ENCODE data around the gene ZNF184. TPM values are rescaled to one million over a fixed set of nuclear protein-coding genes. Genes with fewer than 3 reads are reported as not detected.
A peak's percentile ranks its signal among the peaks of the same experiment; 100 is the strongest.

ZNF184 gene
- polyA plus RNA-seq, 2 donors, result 1.3 to 1.6 TPM

DNA sequence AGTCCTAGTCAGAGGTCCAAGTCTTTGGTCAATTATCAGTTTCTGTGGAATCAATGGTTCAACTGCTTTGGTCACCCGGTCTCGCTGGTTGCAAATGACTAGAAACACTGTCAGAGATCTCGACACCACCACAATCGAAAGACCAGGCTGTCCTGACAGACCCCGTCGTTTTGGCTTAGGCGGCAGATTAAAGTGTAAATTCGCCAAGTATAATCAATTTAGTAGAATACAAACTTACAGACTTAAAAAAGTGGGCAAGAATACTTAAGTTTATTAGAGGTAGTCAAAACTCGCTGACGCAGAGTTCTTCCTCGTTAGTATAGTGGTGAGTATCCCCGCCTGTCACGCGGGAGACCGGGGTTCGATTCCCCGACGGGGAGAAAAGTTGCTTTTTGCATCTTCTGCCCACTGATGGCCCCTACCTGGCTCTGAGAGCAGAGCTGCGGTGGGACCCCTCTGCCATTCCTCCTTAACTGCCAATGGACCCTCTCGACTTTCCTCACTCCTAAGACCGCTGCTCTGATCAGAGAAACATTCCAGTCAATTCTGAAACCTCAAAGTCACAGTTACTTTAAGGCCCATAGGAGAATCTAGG lies 30.6 kb upstream of the ZNF184 start:
- Histone ChIP-seq H3K27ac (ENCODE audit: low read depth in 2 of 2, low read length in 1 of 2) (no peak overlapping the region), H3K27me3 (ENCODE audit: control insufficient read depth in 1 of 2, insufficient read depth in 2 of 2, low read length in 2 of 2) (no peaks in the 10 kb centered on the region), H3K4me1 (ENCODE audit: control insufficient read depth in 2 of 2, insufficient read depth in 2 of 2, low read length in 1 of 2) (no peaks in the 10 kb centered on the region), H3K36me3 (ENCODE audit: control insufficient read depth in 2 of 2, insufficient read depth in 2 of 2, low read length in 1 of 2) (no peaks in the 10 kb centered on the region), H3K4me3 (ENCODE audit: low read depth in 1 of 2, low read length in 2 of 2) (peak overlapping the region; percentile 12 to 40), H3K9me3 (ENCODE audit: control insufficient read depth in 2 of 2, insufficient read depth in 1 of 2, low read depth in 1 of 2, low read length in 1 of 2) (no peaks in the 10 kb centered on the region)
- 4 to 8% methylated on average over 21 of the region's 21 CpGs for WGBS, 2 donors

DNA sequence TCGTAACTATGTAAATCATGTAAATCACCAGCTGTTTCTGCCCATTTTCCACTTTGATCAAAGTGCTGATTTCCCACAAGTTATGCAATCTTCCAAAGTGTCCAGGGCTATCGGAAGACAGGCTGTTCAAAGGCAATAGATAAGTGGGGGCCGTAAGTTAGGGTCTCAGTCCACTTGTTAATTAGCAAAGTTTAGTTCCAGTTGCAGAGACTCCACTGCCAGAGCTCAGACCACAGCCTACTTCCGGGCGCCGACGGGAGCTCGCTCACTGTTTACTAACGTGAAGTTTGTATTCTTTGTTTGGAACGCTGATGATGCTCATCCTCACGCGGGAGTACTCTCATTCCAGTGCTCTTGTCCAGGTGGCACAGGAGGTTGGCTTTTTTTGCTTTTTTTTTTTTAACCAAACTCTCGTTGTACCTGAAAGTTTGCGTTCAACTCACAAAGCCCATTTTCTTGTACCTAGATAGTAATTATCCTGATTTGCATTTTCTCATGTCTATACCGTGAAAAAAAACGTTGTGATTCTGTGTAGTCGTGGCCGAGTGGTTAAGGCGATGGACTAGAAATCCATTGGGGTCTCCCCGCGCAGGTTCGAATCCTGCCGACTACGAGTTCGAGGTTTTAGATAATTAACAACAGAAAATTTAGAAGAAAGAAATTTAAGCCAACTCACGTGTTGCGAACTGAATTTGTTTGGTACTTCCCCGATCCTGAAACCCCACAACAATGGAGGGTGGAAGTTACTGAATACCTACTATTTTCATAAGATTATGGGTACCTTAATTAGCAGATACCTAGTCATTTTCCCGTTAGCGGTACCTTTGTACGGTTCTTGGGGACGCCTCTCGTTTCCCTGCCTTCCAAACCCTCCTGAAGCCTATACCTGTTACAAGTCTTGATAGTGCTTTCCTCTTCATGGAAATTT lies 29.9 kb upstream of the ZNF184 start:
- Histone ChIP-seq H3K9me3 (ENCODE audit: control insufficient read depth in 2 of 2, insufficient read depth in 1 of 2, low read depth in 1 of 2, low read length in 1 of 2) (no peaks in the 10 kb centered on the region), H3K4me3 (ENCODE audit: low read depth in 1 of 2, low read length in 2 of 2) (peak overlapping the region; percentile 12 to 40), H3K27ac (ENCODE audit: low read depth in 2 of 2, low read length in 1 of 2) (no peak overlapping the region), H3K36me3 (ENCODE audit: control insufficient read depth in 2 of 2, insufficient read depth in 2 of 2, low read length in 1 of 2) (no peaks in the 10 kb centered on the region), H3K27me3 (ENCODE audit: control insufficient read depth in 1 of 2, insufficient read depth in 2 of 2, low read length in 2 of 2) (no peaks in the 10 kb centered on the region), H3K4me1 (ENCODE audit: control insufficient read depth in 2 of 2, insufficient read depth in 2 of 2, low read length in 1 of 2) (no peaks in the 10 kb centered on the region)
- 2% methylated on average over 33 of the region's 33 CpGs for WGBS, 2 donors

DNA sequence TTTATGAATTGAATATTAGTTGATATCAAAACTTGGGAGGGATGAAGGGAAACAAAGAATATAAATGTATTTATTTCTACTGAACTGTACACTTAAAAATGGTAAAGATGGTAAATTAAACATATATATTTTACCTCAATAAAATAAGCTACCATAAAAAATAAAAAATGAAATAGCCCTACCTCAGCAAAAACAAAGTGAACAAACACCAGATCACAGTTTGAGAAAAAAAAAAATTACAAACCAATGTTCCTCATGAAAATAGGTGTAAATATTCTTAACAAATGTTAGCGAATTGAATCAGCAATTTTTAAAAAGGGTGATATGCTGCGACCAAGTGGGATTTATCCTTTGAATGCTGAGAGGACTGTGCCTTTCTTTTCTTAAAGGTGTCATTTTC lies 28.3 kb upstream of the ZNF184 start:
- Histone ChIP-seq H3K27ac (ENCODE audit: low read depth in 2 of 2, low read length in 1 of 2) (no peak overlapping the region), H3K4me1 (ENCODE audit: control insufficient read depth in 2 of 2, insufficient read depth in 2 of 2, low read length in 1 of 2) (no peaks in the 10 kb centered on the region), H3K9me3 (ENCODE audit: control insufficient read depth in 2 of 2, insufficient read depth in 1 of 2, low read depth in 1 of 2, low read length in 1 of 2) (no peaks in the 10 kb centered on the region), H3K27me3 (ENCODE audit: control insufficient read depth in 1 of 2, insufficient read depth in 2 of 2, low read length in 2 of 2) (no peaks in the 10 kb centered on the region), H3K4me3 (ENCODE audit: low read depth in 1 of 2, low read length in 2 of 2) (no peak overlapping the region), H3K36me3 (ENCODE audit: control insufficient read depth in 2 of 2, insufficient read depth in 2 of 2, low read length in 1 of 2) (no peaks in the 10 kb centered on the region)
- 65 to 72% methylated on average over 2 of the region's 2 CpGs for WGBS, 2 donors

DNA sequence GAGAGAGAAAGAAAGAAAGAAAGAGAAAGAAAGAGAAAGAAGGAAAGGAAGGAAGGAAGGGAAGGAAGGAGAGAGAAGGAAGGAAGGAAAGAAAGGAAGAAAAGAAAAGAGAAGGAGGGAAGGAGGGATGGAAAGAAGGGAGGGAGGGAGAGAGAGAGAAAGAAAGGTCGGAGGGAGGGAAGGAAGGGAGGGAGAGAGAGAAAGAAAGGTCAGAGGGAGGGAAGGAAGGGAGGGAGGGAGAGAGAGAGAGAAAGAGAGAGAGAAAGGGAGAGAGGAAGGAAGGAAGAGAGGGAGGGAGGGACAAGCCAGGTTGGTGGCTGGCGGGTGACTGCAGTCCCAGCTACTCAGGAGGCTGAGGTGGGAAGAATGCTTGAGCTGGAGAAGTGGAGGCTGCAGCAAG lies 27.3 kb upstream of the ZNF184 start:
- Histone ChIP-seq H3K4me3 (ENCODE audit: low read depth in 1 of 2, low read length in 2 of 2) (no peak overlapping the region), H3K36me3 (ENCODE audit: control insufficient read depth in 2 of 2, insufficient read depth in 2 of 2, low read length in 1 of 2) (no peaks in the 10 kb centered on the region), H3K4me1 (ENCODE audit: control insufficient read depth in 2 of 2, insufficient read depth in 2 of 2, low read length in 1 of 2) (peaks cover 0 to 3% of the 10 kb centered on the region in 2 donors), H3K27me3 (ENCODE audit: control insufficient read depth in 1 of 2, insufficient read depth in 2 of 2, low read length in 2 of 2) (peaks cover 0 to under 1% of the 10 kb centered on the region in 2 donors), H3K27ac (ENCODE audit: low read depth in 2 of 2, low read length in 1 of 2) (no peak overlapping the region), H3K9me3 (ENCODE audit: control insufficient read depth in 2 of 2, insufficient read depth in 1 of 2, low read depth in 1 of 2, low read length in 1 of 2) (no peaks in the 10 kb centered on the region)
- WGBS, 2 donors, result 33 to 39% methylated on average over 2 of the region's 2 CpGs

DNA sequence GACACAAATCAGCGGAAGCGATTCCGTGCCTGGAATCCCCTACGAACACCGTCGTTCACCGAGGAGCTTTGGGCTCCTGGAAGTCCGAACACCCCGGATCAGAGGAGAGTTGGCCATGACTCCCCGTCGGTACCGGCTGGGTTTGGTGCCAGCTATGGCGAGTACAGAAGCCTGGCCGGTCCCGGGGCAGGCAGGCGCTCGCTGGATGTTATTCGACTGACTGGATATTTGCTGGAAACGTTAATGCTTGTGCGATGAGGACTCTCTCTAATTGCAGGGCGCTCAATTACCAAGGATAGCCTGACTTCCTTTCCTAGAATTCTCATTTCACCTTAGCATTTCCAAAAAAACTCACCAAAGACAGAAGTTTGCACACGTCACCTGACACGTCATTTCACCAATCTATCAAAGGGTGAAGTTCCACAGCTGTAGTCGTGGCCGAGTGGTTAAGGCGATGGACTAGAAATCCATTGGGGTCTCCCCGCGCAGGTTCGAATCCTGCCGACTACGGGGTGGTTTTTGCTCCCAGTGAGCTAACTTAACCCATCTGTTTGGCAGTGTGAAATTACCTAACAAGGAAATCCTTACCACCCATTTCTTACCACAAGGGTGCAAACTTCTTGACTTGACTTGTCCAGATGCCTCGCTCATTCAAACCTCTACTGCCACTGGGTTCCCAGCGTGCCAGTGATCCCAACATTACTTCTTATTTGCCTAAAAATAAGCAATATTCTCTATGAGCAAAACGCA lies 22.7 kb upstream of the ZNF184 start:
- H3K9me3 ChIP-seq (ENCODE audit: control insufficient read depth in 2 of 2, insufficient read depth in 1 of 2, low read depth in 1 of 2, low read length in 1 of 2), result no peaks in the 10 kb centered on the region
- no peak overlapping the region for H3K27ac ChIP-seq (ENCODE audit: low read depth in 2 of 2, low read length in 1 of 2)
- WGBS, 2 donors, result 5 to 8% methylated on average over 34 of the region's 34 CpGs
- H3K4me1 ChIP-seq (ENCODE audit: control insufficient read depth in 2 of 2, insufficient read depth in 2 of 2, low read length in 1 of 2), result peaks cover 0 to 3% of the 10 kb centered on the region in 2 donors
- H3K27me3 ChIP-seq (ENCODE audit: control insufficient read depth in 1 of 2, insufficient read depth in 2 of 2, low read length in 2 of 2), result peaks cover 0 to 5% of the 10 kb centered on the region in 2 donors
- peak overlapping the region; percentile 0 to 35 for H3K4me3 ChIP-seq (ENCODE audit: low read depth in 1 of 2, low read length in 2 of 2)
- H3K36me3 ChIP-seq (ENCODE audit: control insufficient read depth in 2 of 2, insufficient read depth in 2 of 2, low read length in 1 of 2), result no peaks in the 10 kb centered on the region

DNA sequence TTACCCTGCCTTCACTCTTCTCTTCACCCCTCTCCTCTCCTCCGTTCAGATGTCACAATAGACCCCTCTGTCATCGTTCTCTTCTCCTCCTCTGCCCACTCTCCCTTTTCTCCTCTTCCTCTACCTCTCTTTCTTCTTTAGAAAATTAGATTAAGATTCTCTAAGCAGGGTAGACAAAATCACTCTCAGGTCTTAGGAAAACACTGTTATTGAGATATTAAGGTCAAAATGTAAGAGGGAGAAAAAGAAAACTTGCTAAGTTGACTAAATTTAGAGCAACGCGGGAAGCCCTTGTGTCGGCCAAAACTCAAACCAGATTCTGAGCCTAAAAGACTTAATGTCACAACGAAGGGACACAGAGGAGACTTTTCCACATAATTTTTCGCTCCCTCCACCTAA lies 22.1 kb upstream of the ZNF184 start:
- Histone ChIP-seq H3K36me3 (ENCODE audit: control insufficient read depth in 2 of 2, insufficient read depth in 2 of 2, low read length in 1 of 2) (no peaks in the 10 kb centered on the region), H3K27me3 (ENCODE audit: control insufficient read depth in 1 of 2, insufficient read depth in 2 of 2, low read length in 2 of 2) (peaks cover 0 to 5% of the 10 kb centered on the region in 2 donors), H3K4me3 (ENCODE audit: low read depth in 1 of 2, low read length in 2 of 2) (peak overlapping the region; percentile 0 to 35), H3K4me1 (ENCODE audit: control insufficient read depth in 2 of 2, insufficient read depth in 2 of 2, low read length in 1 of 2) (peaks cover 0 to 3% of the 10 kb centered on the region in 2 donors), H3K9me3 (ENCODE audit: control insufficient read depth in 2 of 2, insufficient read depth in 1 of 2, low read depth in 1 of 2, low read length in 1 of 2) (no peaks in the 10 kb centered on the region), H3K27ac (ENCODE audit: low read depth in 2 of 2, low read length in 1 of 2) (no peak overlapping the region)
- 14 to 22% methylated on average over 7 of the region's 7 CpGs for WGBS, 2 donors

DNA sequence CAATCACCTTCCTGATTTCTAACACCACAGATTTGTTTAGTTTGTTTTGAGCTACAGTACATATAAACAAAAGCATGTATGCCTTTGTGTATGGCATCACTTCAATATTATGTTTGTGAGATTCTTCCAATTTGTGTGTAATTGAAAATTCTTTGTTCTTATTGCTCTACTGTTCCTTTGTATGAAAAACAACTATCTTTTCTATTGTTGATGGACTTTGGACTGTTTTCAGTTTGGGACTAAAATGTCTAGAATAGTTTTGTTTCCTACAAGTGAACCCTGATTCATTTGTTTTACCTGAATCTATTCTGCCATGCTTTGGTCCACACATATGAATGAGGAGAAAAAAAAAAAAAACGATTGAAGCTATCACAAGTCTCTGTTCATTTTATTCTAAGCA lies 21.2 kb upstream of the ZNF184 start:
- peaks cover 0 to 5% of the 10 kb centered on the region in 2 donors for H3K27me3 ChIP-seq (ENCODE audit: control insufficient read depth in 1 of 2, insufficient read depth in 2 of 2, low read length in 2 of 2)
- WGBS, 2 donors, result 34 to 48% methylated on average over 1 of the region's 1 CpG
- H3K36me3 ChIP-seq (ENCODE audit: control insufficient read depth in 2 of 2, insufficient read depth in 2 of 2, low read length in 1 of 2), result no peaks in the 10 kb centered on the region
- H3K4me3 ChIP-seq (ENCODE audit: low read depth in 1 of 2, low read length in 2 of 2), result no peak overlapping the region
- H3K4me1 ChIP-seq (ENCODE audit: control insufficient read depth in 2 of 2, insufficient read depth in 2 of 2, low read length in 1 of 2), result peaks cover 0 to 3% of the 10 kb centered on the region in 2 donors
- no peak overlapping the region for H3K27ac ChIP-seq (ENCODE audit: low read depth in 2 of 2, low read length in 1 of 2)
- H3K9me3 ChIP-seq (ENCODE audit: control insufficient read depth in 2 of 2, insufficient read depth in 1 of 2, low read depth in 1 of 2, low read length in 1 of 2), result no peaks in the 10 kb centered on the region

DNA sequence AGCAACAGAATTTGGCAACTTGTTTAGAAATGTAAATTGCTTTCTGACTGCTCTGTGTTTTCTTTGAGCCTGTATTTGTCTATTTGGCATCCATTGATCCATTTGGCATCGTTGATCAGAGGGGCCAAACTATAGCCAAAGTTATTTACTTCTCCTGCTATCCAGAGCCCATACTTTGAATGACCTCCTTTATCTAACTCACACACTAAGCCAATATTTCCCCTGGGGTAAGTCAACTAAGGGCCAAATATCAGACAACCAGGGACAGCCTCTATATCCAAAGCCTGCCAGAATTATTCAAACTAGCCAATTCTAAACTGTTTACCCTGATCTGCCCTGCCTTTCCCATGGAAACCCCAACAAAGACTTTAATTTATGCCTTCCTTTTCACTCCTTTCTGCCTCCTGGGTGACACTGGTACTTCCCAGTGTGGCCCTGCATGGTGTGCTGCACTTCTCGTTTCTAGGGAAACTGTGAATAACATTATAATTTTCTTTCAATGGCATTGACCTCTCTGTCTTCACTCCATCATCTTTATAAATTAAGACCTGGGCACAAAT lies 19.8 kb upstream of the ZNF184 start:
- H3K4me1 ChIP-seq (ENCODE audit: control insufficient read depth in 2 of 2, insufficient read depth in 2 of 2, low read length in 1 of 2), result peaks cover 0 to 3% of the 10 kb centered on the region in 2 donors
- no peak overlapping the region for H3K4me3 ChIP-seq (ENCODE audit: low read depth in 1 of 2, low read length in 2 of 2)
- no peaks in the 10 kb centered on the region for H3K36me3 ChIP-seq (ENCODE audit: control insufficient read depth in 2 of 2, insufficient read depth in 2 of 2, low read length in 1 of 2)
- no peak overlapping the region for H3K27ac ChIP-seq (ENCODE audit: low read depth in 2 of 2, low read length in 1 of 2)
- WGBS, 2 donors, result 64 to 75% methylated on average over 2 of the region's 2 CpGs
- no peaks in the 10 kb centered on the region for H3K9me3 ChIP-seq (ENCODE audit: control insufficient read depth in 2 of 2, insufficient read depth in 1 of 2, low read depth in 1 of 2, low read length in 1 of 2)
- peaks cover 0 to 5% of the 10 kb centered on the region in 2 donors for H3K27me3 ChIP-seq (ENCODE audit: control insufficient read depth in 1 of 2, insufficient read depth in 2 of 2, low read length in 2 of 2)

All from esophagus (tissue), 2 donors.